Measurements from ENCODE around the gene HEXIM2.
"Not testable (repeated sequence)": the region's sequence is repeated elsewhere in the genome, so short reads cannot be mapped to it uniquely, and the experiment has no call there.

Gene HEXIM2

GRCh38 chr17:45201457-45201856 is 39.8 kb downstream of the HEXIM2 start:
- Histone ChIP-seq H3K9me3 (ENCODE audit: control insufficient read depth, insufficient read depth, low read depth, low read length) (no peaks in the 10 kb centered on the region), H3K27ac (ENCODE audit: extremely low read depth, low read depth, low read length) (no peak overlapping the region), H3K4me1 (ENCODE audit: control insufficient read depth, insufficient read depth, low read length) (peaks cover 6% of the 10 kb centered on the region), H3K4me3 (ENCODE audit: low read depth, low read length) (no peak overlapping the region), H3K36me3 (ENCODE audit: control insufficient read depth in 2 of 2, insufficient read depth in 1 of 2, low read length in 2 of 2) (no peaks in the 10 kb centered on the region)
- TF ChIP-seq ZNF837 (tag by site-specific recombination; IDR thresholded peaks at IDR 0.05) (no peak), IKZF3 (tag by site-specific recombination; IDR thresholded peaks at IDR 0.05) (no peak), ZFP69B (tag by site-specific recombination; IDR thresholded peaks at IDR 0.05) (no peak), ZNF621 (tag by site-specific recombination; IDR thresholded peaks at IDR 0.05) (no peak), ZNF626 (tag by site-specific recombination; IDR thresholded peaks at IDR 0.05) (no peak), ZNF514 (tag by site-specific recombination; IDR thresholded peaks at IDR 0.05) (no peak), ZBTB48 (tag by site-specific recombination; IDR thresholded peaks at IDR 0.05) (no peak), ZNF266 (tag by site-specific recombination; IDR thresholded peaks at IDR 0.05; ENCODE audit: low read depth) (no peak), ZFP3 (tag by site-specific recombination; IDR thresholded peaks at IDR 0.05; ENCODE audit: low read depth) (no peak), ZSCAN18 (tag by site-specific recombination; IDR thresholded peaks at IDR 0.05) (no peak), ZNF174 (tag by site-specific recombination; IDR thresholded peaks at IDR 0.05) (no peak), ZNF211 (tag by site-specific recombination; IDR thresholded peaks at IDR 0.05; ENCODE audit: low read depth) (no peak), ZNF221 (tag by site-specific recombination; IDR thresholded peaks at IDR 0.05; ENCODE audit: borderline replicate concordance) (no peak), ZNF354C (tag by site-specific recombination; IDR thresholded peaks at IDR 0.05; ENCODE audit: borderline replicate concordance, low read depth) (no peak), REST (tag by site-specific recombination; IDR thresholded peaks at IDR 0.05) (no peak), PBX3 (CRISPR knock-in tag; IDR thresholded peaks at IDR 0.05) (no peak), ZNF704 (tag by site-specific recombination; IDR thresholded peaks at IDR 0.05) (no peak)
- TF ChIP-seq, protein P1, sequence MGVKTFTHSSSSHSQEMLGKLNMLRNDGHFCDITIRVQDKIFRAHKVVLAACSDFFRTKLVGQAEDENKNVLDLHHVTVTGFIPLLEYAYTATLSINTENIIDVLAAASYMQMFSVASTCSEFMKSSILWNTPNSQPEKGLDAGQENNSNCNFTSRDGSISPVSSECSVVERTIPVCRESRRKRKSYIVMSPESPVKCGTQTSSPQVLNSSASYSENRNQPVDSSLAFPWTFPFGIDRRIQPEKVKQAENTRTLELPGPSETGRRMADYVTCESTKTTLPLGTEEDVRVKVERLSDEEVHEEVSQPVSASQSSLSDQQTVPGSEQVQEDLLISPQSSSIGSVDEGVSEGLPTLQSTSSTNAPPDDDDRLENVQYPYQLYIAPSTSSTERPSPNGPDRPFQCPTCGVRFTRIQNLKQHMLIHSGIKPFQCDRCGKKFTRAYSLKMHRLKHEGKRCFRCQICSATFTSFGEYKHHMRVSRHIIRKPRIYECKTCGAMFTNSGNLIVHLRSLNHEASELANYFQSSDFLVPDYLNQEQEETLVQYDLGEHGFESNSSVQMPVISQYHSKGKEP (tag by site-specific recombination; IDR thresholded peaks at IDR 0.05): no peak
- TF ChIP-seq, protein P2, sequence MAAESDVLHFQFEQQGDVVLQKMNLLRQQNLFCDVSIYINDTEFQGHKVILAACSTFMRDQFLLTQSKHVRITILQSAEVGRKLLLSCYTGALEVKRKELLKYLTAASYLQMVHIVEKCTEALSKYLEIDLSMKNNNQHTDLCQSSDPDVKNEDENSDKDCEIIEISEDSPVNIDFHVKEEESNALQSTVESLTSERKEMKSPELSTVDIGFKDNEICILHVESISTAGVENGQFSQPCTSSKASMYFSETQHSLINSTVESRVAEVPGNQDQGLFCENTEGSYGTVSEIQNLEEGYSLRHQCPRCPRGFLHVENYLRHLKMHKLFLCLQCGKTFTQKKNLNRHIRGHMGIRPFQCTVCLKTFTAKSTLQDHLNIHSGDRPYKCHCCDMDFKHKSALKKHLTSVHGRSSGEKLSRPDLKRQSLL (tag by site-specific recombination; IDR thresholded peaks at IDR 0.05): no peak
- CTCF ChIA-PET: interaction anchor here (0.5 to 10.8 kb wide), 8 partner anchors 18 to 233 kb away, joined by 3 to 301 read pairs (median 6); partner anchors contain the start of genes ACBD4, C1QL1 and HEXIM1
- POLR2A ChIA-PET: interaction anchor here (0.7 kb wide), 1 partner anchor 53 kb away, joined by 4 read pairs; the partner anchor contains the start of gene HEXIM1

DNA sequence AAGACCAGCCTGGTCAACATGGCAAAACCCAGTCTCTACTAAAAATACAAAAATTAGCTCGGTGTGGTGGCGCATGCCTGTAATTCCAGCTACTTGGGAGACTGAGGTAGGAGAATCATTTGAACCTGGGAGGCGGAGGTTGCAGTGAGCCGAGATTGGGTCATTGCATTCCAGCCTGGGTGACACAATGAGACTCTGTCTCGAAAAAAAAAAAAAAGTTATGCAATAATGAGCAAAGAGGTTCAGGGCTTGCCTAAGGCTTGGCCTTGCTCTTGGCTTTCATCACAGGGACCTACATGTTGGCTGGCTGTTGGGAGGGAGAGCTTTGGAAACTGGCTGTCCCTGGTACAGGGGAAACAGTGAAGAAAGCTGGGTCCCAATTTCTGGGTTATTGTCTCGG is 40.2 kb downstream of the HEXIM2 start:
- H3K27ac ChIP-seq (ENCODE audit: extremely low read depth, low read depth, low read length); H3K9me3 ChIP-seq (ENCODE audit: control insufficient read depth, insufficient read depth, low read depth, low read length); POLR2A ChIA-PET; H3K4me1 ChIP-seq (ENCODE audit: control insufficient read depth, insufficient read depth, low read length); H3K4me3 ChIP-seq (ENCODE audit: low read depth, low read length); H3K36me3 ChIP-seq (ENCODE audit: control insufficient read depth in 2 of 2, insufficient read depth in 1 of 2, low read length in 2 of 2): not testable (repeated sequence)
- CTCF ChIA-PET: interaction anchor here (0.5 to 10.8 kb wide), 10 partner anchors 11 to 234 kb away, joined by 3 to 301 read pairs (median 6); partner anchors contain the start of genes ACBD4, C1QL1 and HEXIM1

Data from HEK293 (cell line).